ENCODE measurements around the gene LRRC63. TPM values are rescaled to one million over a fixed set of nuclear protein-coding genes. Genes with fewer than 3 reads are reported as not detected.

The LRRC63 gene
- polyA plus RNA-seq, 1 donor from 2014 or later = not detected

- H3K9me3 Mint-ChIP-seq = peaks cover 0 to 12% (median 3%) of the 10 kb centered on the region in 3 donors
- peaks cover 6 to 17% (median 9%) of the 10 kb centered on the region in 3 donors for H3K4me1 Mint-ChIP-seq
- peak overlapping the region in 1 of 4 donors; percentile 14 for H3K4me3 Mint-ChIP-seq
- no peak overlapping the region for H3K27ac Mint-ChIP-seq
- peaks cover 3% of the 10 kb centered on the region for H3K36me3 Mint-ChIP-seq
- H3K27me3 Mint-ChIP-seq = peaks cover 4% of the 10 kb centered on the region
Measured at GRCh38 chr13:46296921-46297320, 85.2 kb downstream of the LRRC63 start.

- H3K4me3 Mint-ChIP-seq = no peak overlapping the region
- H3K36me3 Mint-ChIP-seq = peaks cover 3% of the 10 kb centered on the region
- peaks cover 4% of the 10 kb centered on the region for H3K27me3 Mint-ChIP-seq
- H3K9me3 Mint-ChIP-seq = peaks cover 1 to 12% (median 3%) of the 10 kb centered on the region in 3 donors
- H3K27ac Mint-ChIP-seq = no peak overlapping the region
- peaks cover 6 to 17% (median 9%) of the 10 kb centered on the region in 3 donors for H3K4me1 Mint-ChIP-seq
Measured at GRCh38 chr13:46297361-46297811, 85.7 kb downstream of the LRRC63 start.

GRCh38 chr13:46303742-46304385 lies 92.1 kb downstream of the LRRC63 start:
- no peaks in the 10 kb centered on the region for H3K27me3 Mint-ChIP-seq
- H3K4me1 Mint-ChIP-seq = peaks cover 0 to 5% (median 0%) of the 10 kb centered on the region in 3 donors
- peak overlapping the region in 2 of 3 donors; percentile 8 to 14 for H3K27ac Mint-ChIP-seq
- H3K4me3 Mint-ChIP-seq = no peak overlapping the region
- H3K36me3 Mint-ChIP-seq = peaks cover 2% of the 10 kb centered on the region
- peaks cover 1 to 12% (median 3%) of the 10 kb centered on the region in 3 donors for H3K9me3 Mint-ChIP-seq

GRCh38 chr13:46304546-46304945 lies 92.8 kb downstream of the LRRC63 start:
- peaks cover 0 to 5% (median 0%) of the 10 kb centered on the region in 3 donors for H3K4me1 Mint-ChIP-seq
- peaks cover 3 to 11% (median 4%) of the 10 kb centered on the region in 3 donors for H3K9me3 Mint-ChIP-seq
- H3K36me3 Mint-ChIP-seq = no peaks in the 10 kb centered on the region
- H3K4me3 Mint-ChIP-seq = no peak overlapping the region
- H3K27me3 Mint-ChIP-seq = peaks cover 1% of the 10 kb centered on the region
- H3K27ac Mint-ChIP-seq = no peak overlapping the region

- no peaks in the 10 kb centered on the region for H3K36me3 Mint-ChIP-seq
- H3K27me3 Mint-ChIP-seq = peaks cover 5% of the 10 kb centered on the region
- H3K9me3 Mint-ChIP-seq = peaks cover 0 to 8% (median 7%) of the 10 kb centered on the region in 3 donors
- H3K27ac Mint-ChIP-seq = no peak overlapping the region
- H3K4me1 Mint-ChIP-seq = peaks cover 0 to 5% (median 3%) of the 10 kb centered on the region in 3 donors
- H3K4me3 Mint-ChIP-seq = no peak overlapping the region
Measured at GRCh38 chr13:46307554-46307953, 95.8 kb downstream of the LRRC63 start.

- peaks cover 0 to 8% (median 7%) of the 10 kb centered on the region in 3 donors for H3K9me3 Mint-ChIP-seq
- no peaks in the 10 kb centered on the region for H3K36me3 Mint-ChIP-seq
- H3K27ac Mint-ChIP-seq = no peak overlapping the region
- H3K4me1 Mint-ChIP-seq = peaks cover 0 to 3% (median 3%) of the 10 kb centered on the region in 3 donors
- no peak overlapping the region for H3K4me3 Mint-ChIP-seq
- H3K27me3 Mint-ChIP-seq = peaks cover 5% of the 10 kb centered on the region
Measured at GRCh38 chr13:46310066-46310465, 98.3 kb downstream of the LRRC63 start.

GRCh38 chr13:46311217-46311616 lies 99.5 kb downstream of the LRRC63 start:
- Mint-ChIP-seq H3K27me3 (peaks cover 5% of the 10 kb centered on the region), H3K4me1 (peaks cover 0 to 3% (median 3%) of the 10 kb centered on the region in 3 donors), H3K9me3 (peaks cover 0 to 8% (median 7%) of the 10 kb centered on the region in 3 donors), H3K36me3 (peaks cover 3% of the 10 kb centered on the region), H3K27ac (no peak overlapping the region), H3K4me3 (no peak overlapping the region)

GRCh38 chr13:46313024-46313423 lies 101.3 kb downstream of the LRRC63 start:
- Mint-ChIP-seq H3K4me1 (peaks cover 0 to 3% (median 3%) of the 10 kb centered on the region in 3 donors), H3K27me3 (peaks cover 5% of the 10 kb centered on the region), H3K36me3 (peaks cover 3% of the 10 kb centered on the region), H3K4me3 (no peak overlapping the region), H3K27ac (no peak overlapping the region), H3K9me3 (peaks cover 0 to 8% (median 7%) of the 10 kb centered on the region in 3 donors)

GRCh38 chr13:46313432-46314257 lies 101.9 kb downstream of the LRRC63 start:
- Mint-ChIP-seq H3K27ac (no peak overlapping the region), H3K36me3 (peaks cover 3% of the 10 kb centered on the region), H3K4me3 (no peak overlapping the region), H3K9me3 (peaks cover 0 to 8% (median 7%) of the 10 kb centered on the region in 3 donors), H3K27me3 (peaks cover 5% of the 10 kb centered on the region), H3K4me1 (peaks cover under 1 to 3% (median 3%) of the 10 kb centered on the region in 3 donors)

- Mint-ChIP-seq H3K36me3 (peaks cover 3% of the 10 kb centered on the region), H3K9me3 (peaks cover 0 to 5% (median 5%) of the 10 kb centered on the region in 3 donors), H3K27ac (no peak overlapping the region), H3K4me3 (no peak overlapping the region), H3K4me1 (peaks cover 3 to 8% (median 6%) of the 10 kb centered on the region in 3 donors), H3K27me3 (peaks cover 4% of the 10 kb centered on the region)
Measured at GRCh38 chr13:46314587-46314986, 102.9 kb downstream of the LRRC63 start.

GRCh38 chr13:46315036-46315435 lies 103.3 kb downstream of the LRRC63 start:
- Mint-ChIP-seq H3K27ac (no peak overlapping the region), H3K36me3 (peaks cover 3% of the 10 kb centered on the region), H3K27me3 (no peaks in the 10 kb centered on the region), H3K9me3 (peaks cover 0 to 2% (median under 1%) of the 10 kb centered on the region in 3 donors), H3K4me1 (peaks cover 3 to 8% (median 6%) of the 10 kb centered on the region in 3 donors), H3K4me3 (no peak overlapping the region)

GRCh38 chr13:46315491-46316075 lies 103.9 kb downstream of the LRRC63 start:
- Mint-ChIP-seq H3K4me1 (peaks cover 3 to 8% (median 6%) of the 10 kb centered on the region in 3 donors), H3K9me3 (no peaks in the 10 kb centered on the region), H3K27ac (no peak overlapping the region), H3K36me3 (peaks cover 3% of the 10 kb centered on the region), H3K4me3 (no peak overlapping the region), H3K27me3 (no peaks in the 10 kb centered on the region)

- Mint-ChIP-seq H3K27ac (peak overlapping the region in 1 of 3 donors; percentile 17), H3K36me3 (peaks cover 3% of the 10 kb centered on the region), H3K4me3 (no peak overlapping the region), H3K4me1 (peaks cover 0 to 14% (median 11%) of the 10 kb centered on the region in 3 donors), H3K9me3 (no peaks in the 10 kb centered on the region), H3K27me3 (no peaks in the 10 kb centered on the region)
Measured at GRCh38 chr13:46317120-46317519, 105.4 kb downstream of the LRRC63 start.

GRCh38 chr13:46318986-46319385 lies 107.3 kb downstream of the LRRC63 start:
- H3K27ac Mint-ChIP-seq = no peak overlapping the region
- no peaks in the 10 kb centered on the region for H3K27me3 Mint-ChIP-seq
- H3K36me3 Mint-ChIP-seq = peaks cover 3% of the 10 kb centered on the region
- no peak overlapping the region for H3K4me3 Mint-ChIP-seq
- H3K9me3 Mint-ChIP-seq = no peaks in the 10 kb centered on the region
- H3K4me1 Mint-ChIP-seq = peaks cover 0 to 11% (median 11%) of the 10 kb centered on the region in 3 donors

GRCh38 chr13:46320406-46320805 lies 108.7 kb downstream of the LRRC63 start:
- H3K36me3 Mint-ChIP-seq = peaks cover 2% of the 10 kb centered on the region
- H3K27me3 Mint-ChIP-seq = no peaks in the 10 kb centered on the region
- no peak overlapping the region for H3K4me3 Mint-ChIP-seq
- H3K27ac Mint-ChIP-seq = no peak overlapping the region
- H3K4me1 Mint-ChIP-seq = peaks cover 0 to 11% (median 11%) of the 10 kb centered on the region in 3 donors
- no peaks in the 10 kb centered on the region for H3K9me3 Mint-ChIP-seq
